ENCODE measurements around the gene COL6A3.

COL6A3 gene

DNA sequence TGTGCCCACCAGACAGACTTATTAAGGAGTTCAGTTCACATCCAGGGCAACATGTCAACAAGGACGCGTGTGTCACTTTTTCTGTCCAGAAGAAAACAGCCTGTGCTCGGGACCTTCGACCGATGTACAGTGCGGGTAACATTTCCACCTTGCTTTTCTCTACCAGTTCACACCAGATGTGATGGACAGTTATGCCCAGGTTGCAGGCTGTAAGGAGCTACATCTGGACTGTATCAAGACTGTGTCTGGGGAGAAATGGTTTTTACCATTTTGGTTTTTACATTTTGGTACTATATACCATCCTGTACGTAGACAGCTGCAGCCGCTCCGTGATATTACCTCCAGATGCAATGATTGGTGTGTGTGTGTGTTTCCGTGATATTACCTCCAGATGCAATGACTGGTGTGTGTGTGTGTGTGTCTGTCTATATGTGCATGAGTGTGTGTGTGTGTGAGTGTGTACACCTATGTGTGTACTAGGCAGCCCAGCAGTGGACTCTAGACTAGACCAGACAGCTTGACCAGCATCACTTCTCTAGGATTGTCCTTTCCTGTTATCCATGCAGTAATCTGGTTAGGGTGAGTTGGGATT is 118.0 kb downstream of the COL6A3 start:
- Histone ChIP-seq H3K27ac (ENCODE audit: low read depth, low read length) (no peak overlapping the region), H3K4me2 (ENCODE audit: low read length) (no peak overlapping the region), H3K4me3 (ENCODE audit: low read length) (no peak overlapping the region), H3K27me3 (ENCODE audit: control insufficient read depth, low read length) (peaks cover 20% of the 10 kb centered on the region), H3K4me1 (ENCODE audit: control insufficient read depth, low read length) (no peaks in the 10 kb centered on the region), H3K9me3 (ENCODE audit: control insufficient read depth, insufficient read depth, low read length) (no peaks in the 10 kb centered on the region), H3K36me3 (ENCODE audit: control insufficient read depth, low read length) (no peaks in the 10 kb centered on the region), H4K20me1 (ENCODE audit: control insufficient read depth, insufficient read depth, low read depth, low read length) (no peaks in the 10 kb centered on the region), H3K79me2 (ENCODE audit: control insufficient read depth, low read length) (no peaks in the 10 kb centered on the region), H3K9me2 (replicated peaks; ENCODE audit: control insufficient read depth, low read length) (no peaks in the 10 kb centered on the region), H3F3A (ENCODE audit: control insufficient read depth, insufficient read depth) (no peaks in the 10 kb centered on the region)
- no peak for TF ChIP-seq EZH2phosphoT487 (IDR thresholded peaks at IDR 0.05; ENCODE audit: borderline replicate concordance, low read length)
- TF ChIP-seq, protein P1, sequence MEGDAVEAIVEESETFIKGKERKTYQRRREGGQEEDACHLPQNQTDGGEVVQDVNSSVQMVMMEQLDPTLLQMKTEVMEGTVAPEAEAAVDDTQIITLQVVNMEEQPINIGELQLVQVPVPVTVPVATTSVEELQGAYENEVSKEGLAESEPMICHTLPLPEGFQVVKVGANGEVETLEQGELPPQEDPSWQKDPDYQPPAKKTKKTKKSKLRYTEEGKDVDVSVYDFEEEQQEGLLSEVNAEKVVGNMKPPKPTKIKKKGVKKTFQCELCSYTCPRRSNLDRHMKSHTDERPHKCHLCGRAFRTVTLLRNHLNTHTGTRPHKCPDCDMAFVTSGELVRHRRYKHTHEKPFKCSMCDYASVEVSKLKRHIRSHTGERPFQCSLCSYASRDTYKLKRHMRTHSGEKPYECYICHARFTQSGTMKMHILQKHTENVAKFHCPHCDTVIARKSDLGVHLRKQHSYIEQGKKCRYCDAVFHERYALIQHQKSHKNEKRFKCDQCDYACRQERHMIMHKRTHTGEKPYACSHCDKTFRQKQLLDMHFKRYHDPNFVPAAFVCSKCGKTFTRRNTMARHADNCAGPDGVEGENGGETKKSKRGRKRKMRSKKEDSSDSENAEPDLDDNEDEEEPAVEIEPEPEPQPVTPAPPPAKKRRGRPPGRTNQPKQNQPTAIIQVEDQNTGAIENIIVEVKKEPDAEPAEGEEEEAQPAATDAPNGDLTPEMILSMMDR (IDR thresholded peaks at IDR 0.05; ENCODE audit: low read depth, low read length, poor library complexity, severe bottlenecking), result no peak

DNA sequence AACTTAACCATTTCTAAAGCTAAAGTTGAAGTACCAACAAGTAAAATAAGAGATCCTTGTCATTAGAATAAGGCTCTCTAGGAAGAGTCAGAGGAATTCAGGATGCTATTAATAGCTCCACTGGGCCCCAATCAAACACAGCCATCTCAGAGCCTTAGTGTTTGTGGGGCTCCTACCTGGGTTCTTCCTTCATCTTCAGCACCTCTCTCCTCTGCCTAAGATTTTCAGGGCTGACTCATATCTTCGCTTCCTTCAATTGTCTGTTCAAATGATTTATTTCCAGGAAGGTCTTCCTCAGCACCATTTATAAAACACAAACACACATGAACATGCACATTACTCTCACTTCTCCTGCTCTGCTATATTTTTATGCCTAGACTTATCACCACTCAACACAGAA is 119.5 kb downstream of the COL6A3 start:
- Histone ChIP-seq H3K36me3 (ENCODE audit: control insufficient read depth, low read length) (no peaks in the 10 kb centered on the region), H3K27ac (ENCODE audit: low read depth, low read length) (no peak overlapping the region), H3K9me2 (replicated peaks; ENCODE audit: control insufficient read depth, low read length) (no peaks in the 10 kb centered on the region), H4K20me1 (ENCODE audit: control insufficient read depth, insufficient read depth, low read depth, low read length) (no peaks in the 10 kb centered on the region), H3F3A (ENCODE audit: control insufficient read depth, insufficient read depth) (no peaks in the 10 kb centered on the region), H3K4me3 (ENCODE audit: low read length) (no peak overlapping the region), H3K4me2 (ENCODE audit: low read length) (no peak overlapping the region), H3K4me1 (ENCODE audit: control insufficient read depth, low read length) (no peaks in the 10 kb centered on the region), H3K79me2 (ENCODE audit: control insufficient read depth, low read length) (no peaks in the 10 kb centered on the region), H3K9me3 (ENCODE audit: control insufficient read depth, insufficient read depth, low read length) (no peaks in the 10 kb centered on the region), H3K27me3 (ENCODE audit: control insufficient read depth, low read length) (peaks cover 27% of the 10 kb centered on the region)
- TF ChIP-seq, protein P1 (IDR thresholded peaks at IDR 0.05; ENCODE audit: low read depth, low read length, poor library complexity, severe bottlenecking), result no peak
- no peak for TF ChIP-seq EZH2phosphoT487 (IDR thresholded peaks at IDR 0.05; ENCODE audit: borderline replicate concordance, low read length)

DNA sequence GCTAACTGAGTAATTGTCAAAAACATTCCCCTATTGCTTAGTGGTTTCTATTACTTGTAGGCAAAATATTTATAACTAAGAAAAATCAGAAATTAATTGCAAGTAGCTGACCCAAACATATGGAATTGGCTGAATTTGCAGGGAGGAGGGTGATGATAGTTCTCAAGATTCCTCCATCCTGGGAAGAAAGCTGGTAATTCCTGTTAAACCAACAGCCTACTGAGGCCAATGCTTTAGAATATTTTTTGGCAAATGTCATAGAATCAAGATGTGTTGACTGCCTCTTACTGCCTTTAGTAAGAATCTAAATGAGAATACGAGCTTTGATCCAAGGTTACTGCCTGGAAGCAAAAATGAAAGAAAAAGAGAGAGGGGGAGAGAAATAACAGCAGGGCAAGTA is 120.0 kb downstream of the COL6A3 start:
- no peak overlapping the region for H3K27ac ChIP-seq (ENCODE audit: low read depth, low read length)
- H3K4me2 ChIP-seq (ENCODE audit: low read length), result no peak overlapping the region

More for the DNA sequence above, 120.0 kb downstream of the COL6A3 start:
- no peaks in the 10 kb centered on the region for H3K4me1 ChIP-seq (ENCODE audit: control insufficient read depth, low read length)
- no peak overlapping the region for H3K4me3 ChIP-seq (ENCODE audit: low read length)
- H3F3A ChIP-seq (ENCODE audit: control insufficient read depth, insufficient read depth), result no peaks in the 10 kb centered on the region
- no peaks in the 10 kb centered on the region for H3K9me2 ChIP-seq (replicated peaks; ENCODE audit: control insufficient read depth, low read length)
- H4K20me1 ChIP-seq (ENCODE audit: control insufficient read depth, insufficient read depth, low read depth, low read length), result no peaks in the 10 kb centered on the region
- TF ChIP-seq, protein P1 (IDR thresholded peaks at IDR 0.05; ENCODE audit: low read depth, low read length, poor library complexity, severe bottlenecking), result no peak
- TF ChIP-seq EZH2phosphoT487 (IDR thresholded peaks at IDR 0.05; ENCODE audit: borderline replicate concordance, low read length), result no peak
- no peaks in the 10 kb centered on the region for H3K9me3 ChIP-seq (ENCODE audit: control insufficient read depth, insufficient read depth, low read length)
- no peaks in the 10 kb centered on the region for H3K79me2 ChIP-seq (ENCODE audit: control insufficient read depth, low read length)
- H3K27me3 ChIP-seq (ENCODE audit: control insufficient read depth, low read length), result peaks cover 27% of the 10 kb centered on the region
- no peaks in the 10 kb centered on the region for H3K36me3 ChIP-seq (ENCODE audit: control insufficient read depth, low read length)

Measured in DOHH2 (cell line).